Activated CD8-positive, alpha-beta memory T cell treated with anti-CD3 and anti-CD28 coated beads, Interleukin-2, amount 10 ng/mL, durations not matched to agents 7 days and 5 days (primary cell): ENCODE results near the gene PRRT4. TPM values are rescaled to one million over a fixed set of nuclear protein-coding genes. Genes with fewer than 3 reads are reported as not detected.

ENCODE experiments used
- ATAC-seq: fragments of 150-1000 bp; cut with Tn5 transposase; one replicate; pipeline ENCODE4 v1.10.0; 2021; ENCODE audit warnings: moderate library complexity
- CTCF ChIA-PET: fragments of 350-600 bp; sonication (Branson Sonifier 250); formaldehyde crosslinking; loops from one replicate; lab custom pipeline; 2021; ENCODE audit warnings: antibody characterized with exemption; lab: Charles Lee
- DNase-seq: peaks from one replicate; pipeline ENCODE4 v3.0.0-alpha.2; 2020
- H3K27ac Mint-ChIP-seq: one replicate; pipeline ENCODE4 v1.8.0; 2021; ENCODE audit warnings: mild to moderate bottlenecking, mixed read lengths
- H3K27me3 Mint-ChIP-seq: one replicate; pipeline ENCODE4 v1.8.0; 2021; ENCODE audit warnings: mixed read lengths
- H3K36me3 Mint-ChIP-seq: one replicate; pipeline ENCODE4 v1.8.0; 2021; ENCODE audit warnings: mild to moderate bottlenecking, mixed read lengths
- H3K4me1 Mint-ChIP-seq: one replicate; pipeline ENCODE4 v1.8.0; 2021; ENCODE audit warnings: mixed read lengths
- H3K4me3 Mint-ChIP-seq: one replicate; pipeline ENCODE4 v1.8.0; 2021; ENCODE audit warnings: mild to moderate bottlenecking, moderate library complexity, mixed read lengths
- H3K9me3 Mint-ChIP-seq: one replicate; pipeline ENCODE4 v1.8.0; 2022; ENCODE audit warnings: low read depth, mixed read lengths
- total RNA-seq, 2 experiments: library from RNA; stranded (reverse); gene quantifications; one replicate each; pipeline ENCODE4 v1.2.3, GENCODE V29; 2021

Gene PRRT4
- total RNA-seq, 2 experiments from 2014 or later, result 0.18 TPM; not detected in 1

- DNase-seq (no peak), ATAC-seq (no peak)
- Mint-ChIP-seq H3K27me3 (peaks cover 16% of the 10 kb centered on the region), H3K36me3 (peaks cover 6% of the 10 kb centered on the region), H3K4me1 (peaks cover 27% of the 10 kb centered on the region), H3K9me3 (no peaks in the 10 kb centered on the region), H3K4me3 (peak overlapping the region; percentile 98), H3K27ac (no peak overlapping the region)
- CTCF ChIA-PET, result interaction anchor here (0.9 to 8.9 kb wide), 15 partner anchors 10 to 209 kb away, joined by 3 to 191 read pairs (median 4); no protein-coding TSS in a partner anchor
Measured at GRCh38 chr7:128344431-128344774, 17.1 kb downstream of the PRRT4 start.

GRCh38 chr7:128343554-128344430 lies 17.7 kb downstream of the PRRT4 start, which contains the start of gene RBM28:
Gene RBM28, minus strand, starts transcription at chr7:128343908. Its CDS starts 115 bp downstream, at chr7:128343793.
- ATAC-seq (peak; percentile 96), DNase-seq (peak; percentile 91)
- H3K27ac Mint-ChIP-seq, result peak within 1 kb of the TSS; percentile 92
- peaks cover 27% of the 10 kb centered on the region for H3K4me1 Mint-ChIP-seq
- CTCF ChIA-PET, result interaction anchor here (0.6 to 8.9 kb wide), 18 partner anchors 9 to 539 kb away, joined by 3 to 191 read pairs (median 4); no protein-coding TSS in a partner anchor
- H3K9me3 Mint-ChIP-seq, result no peaks in the 10 kb centered on the region
- H3K36me3 Mint-ChIP-seq, result peaks cover 8% of the 10 kb centered on the region
- H3K4me3 Mint-ChIP-seq, result peak within 1 kb of the TSS; percentile 98
- peaks cover 11% of the 10 kb centered on the region for H3K27me3 Mint-ChIP-seq

DNA sequence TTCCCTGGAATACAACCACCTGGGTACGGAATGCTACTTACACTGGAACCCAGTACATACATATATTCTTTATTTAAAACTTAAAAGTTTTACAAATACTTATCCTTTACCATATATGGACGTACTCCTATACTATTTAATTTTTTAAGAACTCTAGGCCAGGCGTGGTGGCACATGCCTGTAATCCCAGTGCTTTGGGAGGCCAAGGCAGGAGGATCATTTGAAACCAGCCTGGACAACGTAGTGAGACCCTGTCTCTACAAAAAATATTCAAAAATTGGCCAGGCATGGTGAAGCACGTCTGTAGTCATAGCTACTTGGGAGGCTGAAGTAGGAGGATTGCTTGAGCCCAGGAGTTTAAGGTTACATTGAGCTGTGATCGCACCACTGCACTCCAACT lies 19.8 kb downstream of the PRRT4 start:
- H3K36me3 Mint-ChIP-seq, result peaks cover 18% of the 10 kb centered on the region
- ATAC-seq (no peak), DNase-seq (no peak)
- no peaks in the 10 kb centered on the region for H3K9me3 Mint-ChIP-seq
- H3K4me3 Mint-ChIP-seq, result no peak overlapping the region
- H3K27ac Mint-ChIP-seq, result no peak overlapping the region
- no peaks in the 10 kb centered on the region for H3K27me3 Mint-ChIP-seq
- peaks cover 27% of the 10 kb centered on the region for H3K4me1 Mint-ChIP-seq
- CTCF ChIA-PET, result interaction anchor here (1.2 to 3.2 kb wide), 3 partner anchors 20 to 85 kb away, joined by 3 to 18 read pairs (median 4); no protein-coding TSS in a partner anchor

DNA sequence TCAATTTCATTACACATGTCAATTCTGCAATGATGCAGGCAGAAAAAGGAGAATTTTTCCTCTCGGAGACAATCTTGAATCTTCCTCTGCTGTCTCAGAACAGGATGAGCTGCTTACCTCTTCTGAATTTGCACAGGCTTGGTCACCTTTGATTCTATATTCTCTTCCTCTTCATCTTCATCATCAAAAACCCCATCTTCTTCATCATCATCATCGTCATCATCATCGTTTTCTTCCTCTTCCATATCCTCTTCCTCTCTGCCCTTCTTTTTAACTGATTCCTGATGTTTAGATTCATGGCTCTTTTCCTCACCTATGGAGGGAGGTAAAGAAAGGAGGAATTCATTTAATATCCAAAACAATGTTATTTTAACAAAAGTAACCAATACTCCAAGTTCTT lies 25.8 kb downstream of the PRRT4 start:
- no peak overlapping the region for H3K27ac Mint-ChIP-seq
- no peak for DNase-seq
- peaks cover 3% of the 10 kb centered on the region for H3K4me1 Mint-ChIP-seq
- CTCF ChIA-PET, result interaction anchor here (1.8 to 2.1 kb wide), 2 partner anchors 8 to 13 kb away, joined by 4 to 8 read pairs; partner anchors contain the start of gene RBM28
- H3K36me3 Mint-ChIP-seq, result peaks cover 44% of the 10 kb centered on the region
- no peak for ATAC-seq
- H3K27me3 Mint-ChIP-seq, result no peaks in the 10 kb centered on the region
- no peaks in the 10 kb centered on the region for H3K9me3 Mint-ChIP-seq
- no peak overlapping the region for H3K4me3 Mint-ChIP-seq

DNA sequence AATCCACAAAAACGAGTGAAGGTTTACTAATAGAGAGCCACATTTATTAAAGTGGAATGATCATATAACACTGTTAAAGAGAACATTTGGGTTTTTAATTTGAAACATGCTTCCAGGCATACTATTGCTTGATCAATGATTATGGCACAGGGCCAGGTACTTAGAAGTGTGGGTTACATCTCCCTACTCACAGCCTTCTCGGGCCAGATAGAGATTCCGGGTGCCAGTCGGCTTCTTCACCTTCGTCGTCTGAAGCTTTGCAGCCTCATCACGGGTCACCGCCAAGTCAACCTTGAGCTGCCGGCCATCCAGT lies 37.2 kb downstream of the PRRT4 start:
- CTCF ChIA-PET, result interaction anchor here (1.1 to 4.7 kb wide), 4 partner anchors 10 to 189 kb away, joined by 4 to 23 read pairs (median 6); partner anchors contain the start of gene RBM28
- H3K27me3 Mint-ChIP-seq, result no peaks in the 10 kb centered on the region
- H3K4me3 Mint-ChIP-seq, result no peak overlapping the region
- DNase-seq (no peak), ATAC-seq (no peak)
- peaks cover 35% of the 10 kb centered on the region for H3K4me1 Mint-ChIP-seq
- H3K9me3 Mint-ChIP-seq, result no peaks in the 10 kb centered on the region
- peaks cover 42% of the 10 kb centered on the region for H3K36me3 Mint-ChIP-seq
- no peak overlapping the region for H3K27ac Mint-ChIP-seq

GRCh38 chr7:128323459-128324367 lies 37.8 kb downstream of the PRRT4 start:
- H3K9me3 Mint-ChIP-seq, result no peaks in the 10 kb centered on the region
- no peak overlapping the region for H3K27ac Mint-ChIP-seq
- CTCF ChIA-PET, result interaction anchor here (1.1 to 4.7 kb wide), 3 partner anchors 20 to 188 kb away, joined by 3 to 23 read pairs (median 4); partner anchors contain the start of gene RBM28
- H3K4me3 Mint-ChIP-seq, result no peak overlapping the region
- no peaks in the 10 kb centered on the region for H3K27me3 Mint-ChIP-seq
- DNase-seq (no peak), ATAC-seq (no peak)
- H3K36me3 Mint-ChIP-seq, result peaks cover 47% of the 10 kb centered on the region
- H3K4me1 Mint-ChIP-seq, result peaks cover 40% of the 10 kb centered on the region

GRCh38 chr7:128323040-128323439 lies 38.5 kb downstream of the PRRT4 start:
- Mint-ChIP-seq H3K27ac (peak overlapping the region; percentile 26), H3K4me1 (peaks cover 43% of the 10 kb centered on the region), H3K9me3 (no peaks in the 10 kb centered on the region), H3K4me3 (no peak overlapping the region), H3K36me3 (peaks cover 50% of the 10 kb centered on the region), H3K27me3 (no peaks in the 10 kb centered on the region)
- ATAC-seq, result no peak
- CTCF ChIA-PET, result interaction anchor here (1.1 to 4.7 kb wide), 11 partner anchors 8 to 679 kb away, joined by 3 to 23 read pairs (median 6); partner anchors contain the start of gene RBM28
- no peak for DNase-seq

DNA sequence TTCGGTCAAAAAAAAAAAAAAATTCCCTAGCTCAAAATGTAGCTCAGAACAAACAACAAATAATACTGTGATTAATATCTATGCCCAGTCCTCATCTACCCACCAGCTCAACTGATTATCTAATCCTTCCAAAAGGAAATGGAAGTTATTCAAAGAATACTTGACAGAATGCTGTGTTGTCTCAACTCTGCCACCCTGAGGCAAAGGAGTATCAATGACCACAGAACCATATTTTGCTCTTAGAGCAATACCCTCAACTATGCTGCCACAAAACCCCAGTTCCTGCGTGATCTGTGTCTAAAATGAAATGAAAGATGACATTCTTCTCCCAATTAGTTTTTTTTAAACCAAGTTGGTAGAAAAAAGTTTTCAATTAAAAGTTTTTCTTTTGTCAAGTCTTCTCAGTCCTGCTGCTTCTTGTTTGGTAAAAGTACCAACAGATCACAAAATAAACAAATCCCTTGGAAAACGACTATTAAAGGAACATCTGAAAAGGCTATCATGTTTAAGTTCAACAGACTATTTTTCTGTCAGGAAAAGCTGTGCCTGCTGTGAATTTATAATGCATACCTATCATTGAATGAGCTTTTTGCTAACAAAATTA lies 39.3 kb downstream of the PRRT4 start:
- Mint-ChIP-seq H3K4me1 (peaks cover 43% of the 10 kb centered on the region), H3K36me3 (peaks cover 56% of the 10 kb centered on the region), H3K9me3 (no peaks in the 10 kb centered on the region), H3K4me3 (peak overlapping the region; percentile 35), H3K27me3 (no peaks in the 10 kb centered on the region), H3K27ac (peak overlapping the region; percentile 99)
- CTCF ChIA-PET, result interaction anchor here (0.9 to 4.7 kb wide), 20 partner anchors 9 to 678 kb away, joined by 3 to 23 read pairs (median 5); partner anchors contain the start of gene RBM28
- ATAC-seq, result peak; percentile 63
- peak; percentile 71 for DNase-seq

DNA sequence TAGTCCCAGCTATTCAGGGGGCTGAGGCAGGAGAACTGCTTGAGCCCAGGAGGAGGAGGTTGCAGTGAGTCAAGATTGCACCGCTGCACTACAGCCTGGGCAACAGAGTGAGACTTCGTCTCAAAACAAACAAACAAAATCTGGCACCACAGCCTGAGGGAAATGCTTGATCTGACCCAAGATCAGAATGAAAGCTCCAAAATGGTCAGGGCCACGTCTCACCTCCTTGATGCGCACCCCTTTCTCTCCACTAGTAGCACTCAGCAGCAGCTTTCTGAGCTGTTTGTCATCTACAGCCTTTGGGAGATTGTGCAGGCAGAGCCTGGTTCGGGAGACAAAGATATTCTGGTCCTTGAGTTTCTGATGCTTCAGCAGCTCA lies 40.5 kb downstream of the PRRT4 start:
- peak; percentile 64 for DNase-seq
- peak; percentile 59 for ATAC-seq
- Mint-ChIP-seq H3K36me3 (peaks cover 55% of the 10 kb centered on the region), H3K4me1 (peaks cover 43% of the 10 kb centered on the region), H3K9me3 (no peaks in the 10 kb centered on the region), H3K27me3 (no peaks in the 10 kb centered on the region), H3K4me3 (peak overlapping the region; percentile 60), H3K27ac (peak overlapping the region; percentile 99)
- CTCF ChIA-PET, result interaction anchor here (1.0 to 4.7 kb wide), 12 partner anchors 7 to 321 kb away, joined by 3 to 23 read pairs (median 7); partner anchors contain the start of gene RBM28

GRCh38 chr7:128318691-128319090 lies 42.8 kb downstream of the PRRT4 start:
- CTCF ChIA-PET, result interaction anchor here (1.0 to 1.2 kb wide), 2 partner anchors 11 to 183 kb away, joined by 3 to 4 read pairs; no protein-coding TSS in a partner anchor
- H3K4me3 Mint-ChIP-seq, result no peak overlapping the region
- ATAC-seq (no peak), DNase-seq (no peak)
- no peaks in the 10 kb centered on the region for H3K27me3 Mint-ChIP-seq
- H3K27ac Mint-ChIP-seq, result peak overlapping the region; percentile 63
- peaks cover 56% of the 10 kb centered on the region for H3K4me1 Mint-ChIP-seq
- no peaks in the 10 kb centered on the region for H3K9me3 Mint-ChIP-seq
- peaks cover 54% of the 10 kb centered on the region for H3K36me3 Mint-ChIP-seq

DNA sequence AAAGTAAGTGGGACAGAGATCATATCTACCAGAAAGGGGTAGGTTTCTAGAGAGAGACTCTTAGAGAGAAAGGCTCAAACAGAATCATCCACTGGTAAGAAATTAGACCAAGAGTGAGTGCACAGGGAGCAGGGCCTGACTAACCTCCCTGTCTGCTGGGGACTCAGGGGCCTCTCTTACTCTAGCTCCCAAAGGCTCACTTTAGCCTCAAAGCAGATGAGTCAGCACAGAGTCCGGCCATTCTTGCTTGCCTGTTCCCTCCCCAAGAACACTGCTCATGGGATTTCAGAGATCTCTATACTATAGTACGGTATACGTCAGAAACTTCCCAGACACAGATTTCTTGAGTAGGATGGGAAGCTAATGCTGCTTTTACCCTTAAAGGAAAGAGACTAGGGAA lies 50.5 kb downstream of the PRRT4 start:
- ATAC-seq, result no peak
- no peak overlapping the region for H3K27ac Mint-ChIP-seq
- no peaks in the 10 kb centered on the region for H3K9me3 Mint-ChIP-seq
- H3K36me3 Mint-ChIP-seq, result peaks cover 48% of the 10 kb centered on the region
- no peak overlapping the region for H3K4me3 Mint-ChIP-seq
- no peaks in the 10 kb centered on the region for H3K27me3 Mint-ChIP-seq
- CTCF ChIA-PET, result interaction anchor here (0.6 kb wide), 1 partner anchor 682 kb away, joined by 3 read pairs; no protein-coding TSS in a partner anchor
- no peak for DNase-seq
- peaks cover 13% of the 10 kb centered on the region for H3K4me1 Mint-ChIP-seq

GRCh38 chr7:128310499-128310898 lies 51.0 kb downstream of the PRRT4 start:
- Mint-ChIP-seq H3K27me3 (no peaks in the 10 kb centered on the region), H3K27ac (no peak overlapping the region), H3K36me3 (peaks cover 48% of the 10 kb centered on the region), H3K9me3 (no peaks in the 10 kb centered on the region), H3K4me3 (no peak overlapping the region), H3K4me1 (peaks cover 11% of the 10 kb centered on the region)
- no peak for DNase-seq
- no peak for ATAC-seq
- CTCF ChIA-PET, result interaction anchor here (0.6 to 1.4 kb wide), 2 partner anchors 11 to 681 kb away, joined by 3 to 5 read pairs; no protein-coding TSS in a partner anchor
